ENCODE results near the gene BMP7. TPM values are rescaled to one million over a fixed set of nuclear protein-coding genes. Genes with fewer than 3 reads are reported as not detected.

The BMP7 gene
- total and polyA plus RNA-seq, 2 of the 8 experiments (the other 6 are each of a cell fraction or from before 2014, with no cell fraction given) = 9.2 to 14.7 TPM

GRCh38 chr20:57165427-57166004 is 100.9 kb downstream of the BMP7 start (continued):
- TF ChIP-seq SP2 (IDR thresholded peaks at IDR 0.05; ENCODE audit: low read length) = no peak

All from H1 (cell line).